ENCODE data around the gene WNT7B.

DNA sequence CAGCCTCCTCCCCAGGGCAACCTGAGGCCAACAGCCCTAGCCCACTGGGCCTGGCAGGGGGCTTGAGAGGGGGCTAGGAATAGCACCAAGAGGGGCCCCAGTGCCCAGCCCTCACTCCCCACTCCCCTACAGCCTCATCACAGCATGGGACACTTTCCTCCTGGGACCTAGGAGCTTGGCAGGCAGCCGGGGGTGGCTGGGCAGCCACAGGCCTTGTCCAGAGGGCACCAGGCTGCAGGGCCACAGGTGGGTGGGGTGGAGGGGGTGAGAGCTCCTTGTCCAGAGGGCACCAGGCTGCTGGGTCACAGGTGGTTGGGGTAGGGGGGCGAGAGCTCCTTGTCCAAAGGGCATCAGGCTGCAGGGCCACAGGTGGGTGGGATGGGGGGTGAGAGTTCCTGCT lies 61.8 kb downstream of the WNT7B start:
- TF ChIP-seq, protein P1, sequence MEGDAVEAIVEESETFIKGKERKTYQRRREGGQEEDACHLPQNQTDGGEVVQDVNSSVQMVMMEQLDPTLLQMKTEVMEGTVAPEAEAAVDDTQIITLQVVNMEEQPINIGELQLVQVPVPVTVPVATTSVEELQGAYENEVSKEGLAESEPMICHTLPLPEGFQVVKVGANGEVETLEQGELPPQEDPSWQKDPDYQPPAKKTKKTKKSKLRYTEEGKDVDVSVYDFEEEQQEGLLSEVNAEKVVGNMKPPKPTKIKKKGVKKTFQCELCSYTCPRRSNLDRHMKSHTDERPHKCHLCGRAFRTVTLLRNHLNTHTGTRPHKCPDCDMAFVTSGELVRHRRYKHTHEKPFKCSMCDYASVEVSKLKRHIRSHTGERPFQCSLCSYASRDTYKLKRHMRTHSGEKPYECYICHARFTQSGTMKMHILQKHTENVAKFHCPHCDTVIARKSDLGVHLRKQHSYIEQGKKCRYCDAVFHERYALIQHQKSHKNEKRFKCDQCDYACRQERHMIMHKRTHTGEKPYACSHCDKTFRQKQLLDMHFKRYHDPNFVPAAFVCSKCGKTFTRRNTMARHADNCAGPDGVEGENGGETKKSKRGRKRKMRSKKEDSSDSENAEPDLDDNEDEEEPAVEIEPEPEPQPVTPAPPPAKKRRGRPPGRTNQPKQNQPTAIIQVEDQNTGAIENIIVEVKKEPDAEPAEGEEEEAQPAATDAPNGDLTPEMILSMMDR (IDR thresholded peaks at IDR 0.05), result no peak
- no peak for TF ChIP-seq POLR2A (IDR thresholded peaks at IDR 0.05)
- no peak for TF ChIP-seq POLR2AphosphoS5 (IDR thresholded peaks at IDR 0.05)

Data from stomach (tissue), 4 donors.